Neural cell (in vitro differentiated cells): ENCODE data around the gene MBNL2.

ENCODE experiments used
- EZH2 ChIP-seq: fragments of 200-600, 300-800 bp; shearing (Covaris generic), sonication (generic); IDR thresholded peaks from 2 replicates; pipeline ENCODE4 v1.6.1; 2014; ENCODE audit warnings: antibody characterized with exemption, low read length, borderline replicate concordance, mild to moderate bottlenecking; ENCODE audit not compliant: insufficient read depth, poor library complexity, severe bottlenecking
- POLR2AphosphoS5 ChIP-seq: IDR thresholded peaks from 2 replicates; pipeline ENCODE4 v1.6.1; 2012
- RAD21 ChIP-seq: fragments of 450-650 bp; conservative IDR thresholded peaks from 2 replicates; pipeline ENCODE4 v1.6.1; 2014; ENCODE audit warnings: antibody characterized with exemption, mild to moderate bottlenecking, moderate library complexity
- SMC3 ChIP-seq: fragments of 450-650 bp; conservative IDR thresholded peaks from 2 replicates; pipeline ENCODE4 v1.6.1; 2014; ENCODE audit warnings: antibody characterized with exemption, mild to moderate bottlenecking, moderate library complexity; ENCODE audit not compliant: poor library complexity
- TAF1 ChIP-seq: IDR thresholded peaks from 2 replicates; pipeline ENCODE4 v1.6.1; 2012; ENCODE audit warnings: low read depth
- TF ChIP-seq, protein P1 (sequence below): fragments of 450-650 bp; IDR thresholded peaks from 2 replicates; pipeline ENCODE4 v1.5.1; 2014; ENCODE audit warnings: antibody characterized with exemption, mild to moderate bottlenecking, moderate library complexity; ENCODE audit not compliant: poor library complexity, severe bottlenecking

DNA sequence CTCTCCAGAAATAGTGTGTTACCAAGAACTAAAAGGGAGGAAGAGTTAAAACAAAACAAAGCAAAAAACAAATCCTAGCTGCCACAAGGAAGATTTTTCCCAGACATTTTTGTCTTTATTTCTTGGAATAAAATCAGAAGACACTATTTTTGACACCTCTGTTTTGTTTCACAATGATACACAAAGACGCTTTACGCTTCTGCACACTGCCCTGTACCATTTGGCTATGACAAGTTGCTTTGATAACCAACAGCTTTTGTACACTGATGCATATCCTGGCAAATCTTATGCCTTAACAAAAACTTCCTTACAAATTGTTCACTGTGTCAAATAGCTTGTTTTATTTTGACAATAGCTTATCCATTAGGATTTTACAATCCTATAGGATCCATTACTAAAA lies 108.3 kb downstream of the MBNL2 start:
- TF ChIP-seq EZH2 (no peak), POLR2AphosphoS5 (no peak), RAD21 (no peak), SMC3 (no peak), TAF1 (no peak)
- TF ChIP-seq, protein P1, sequence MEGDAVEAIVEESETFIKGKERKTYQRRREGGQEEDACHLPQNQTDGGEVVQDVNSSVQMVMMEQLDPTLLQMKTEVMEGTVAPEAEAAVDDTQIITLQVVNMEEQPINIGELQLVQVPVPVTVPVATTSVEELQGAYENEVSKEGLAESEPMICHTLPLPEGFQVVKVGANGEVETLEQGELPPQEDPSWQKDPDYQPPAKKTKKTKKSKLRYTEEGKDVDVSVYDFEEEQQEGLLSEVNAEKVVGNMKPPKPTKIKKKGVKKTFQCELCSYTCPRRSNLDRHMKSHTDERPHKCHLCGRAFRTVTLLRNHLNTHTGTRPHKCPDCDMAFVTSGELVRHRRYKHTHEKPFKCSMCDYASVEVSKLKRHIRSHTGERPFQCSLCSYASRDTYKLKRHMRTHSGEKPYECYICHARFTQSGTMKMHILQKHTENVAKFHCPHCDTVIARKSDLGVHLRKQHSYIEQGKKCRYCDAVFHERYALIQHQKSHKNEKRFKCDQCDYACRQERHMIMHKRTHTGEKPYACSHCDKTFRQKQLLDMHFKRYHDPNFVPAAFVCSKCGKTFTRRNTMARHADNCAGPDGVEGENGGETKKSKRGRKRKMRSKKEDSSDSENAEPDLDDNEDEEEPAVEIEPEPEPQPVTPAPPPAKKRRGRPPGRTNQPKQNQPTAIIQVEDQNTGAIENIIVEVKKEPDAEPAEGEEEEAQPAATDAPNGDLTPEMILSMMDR = no peak
